HepG2 (cell line): Measurements from ENCODE around the gene AADACL4. TPM values are rescaled to one million over a fixed set of nuclear protein-coding genes. Genes with fewer than 3 reads are reported as not detected.
A peak's percentile ranks its signal among the peaks of the same experiment; 100 is the strongest.

ENCODE experiments used
- BRCA1 ChIP-seq: sonication (generic); formaldehyde crosslinking; IDR thresholded peaks from 2 replicates; pipeline ENCODE4 v1.4.0; 2020; ENCODE audit warnings: missing genetic modification reagents
- FOSL2 ChIP-seq: sonication (generic); formaldehyde crosslinking; IDR thresholded peaks from 2 replicates; pipeline ENCODE4 v1.4.0; 2020; ENCODE audit warnings: missing genetic modification reagents
- HHEX ChIP-seq: IDR thresholded peaks from 2 replicates; pipeline ENCODE4 v1.6.1; 2016; ENCODE audit warnings: control low read depth
- KLF12 ChIP-seq: sonication (generic); formaldehyde crosslinking; IDR thresholded peaks from 2 replicates; pipeline ENCODE4 v1.4.0; 2020; ENCODE audit warnings: missing genetic modification reagents, borderline replicate concordance
- MXI1 ChIP-seq: IDR thresholded peaks from 3 replicates; pipeline ENCODE4 v1.6.1; 2012; ENCODE audit warnings: low read depth, low read length, inconsistent platforms, borderline replicate concordance
- PRPF4 ChIP-seq: fragments of 200-400 bp; formaldehyde crosslinking; IDR thresholded peaks from 2 replicates; pipeline ENCODE4 v1.6.1; 2016; ENCODE audit warnings: low read length, low read depth; ENCODE audit not compliant: poor library complexity, severe bottlenecking
- SSRP1 ChIP-seq: IDR thresholded peaks from 2 replicates; pipeline ENCODE4 v1.6.1; 2016; ENCODE audit warnings: control low read depth
- STAT5B ChIP-seq: sonication (generic); formaldehyde crosslinking; IDR thresholded peaks from 2 replicates; pipeline ENCODE4 v1.4.0; 2020; ENCODE audit warnings: missing genetic modification reagents
- ZFP36L1 ChIP-seq: sonication (generic); formaldehyde crosslinking; IDR thresholded peaks from 2 replicates; pipeline ENCODE4 v1.8.0; 2022; ENCODE audit warnings: mild to moderate bottlenecking, missing genetic modification reagents, moderate library complexity
- ZNF143 ChIP-seq: sonication (generic); formaldehyde crosslinking; IDR thresholded peaks from 2 replicates; pipeline ENCODE4 v1.4.0; 2020; ENCODE audit warnings: missing genetic modification reagents
- ZNF737 ChIP-seq: sonication (generic); formaldehyde crosslinking; IDR thresholded peaks from 2 replicates; pipeline ENCODE4 v1.5.0; 2020; ENCODE audit warnings: missing genetic modification reagents, mild to moderate bottlenecking, borderline replicate concordance
- polyA plus RNA-seq, 8 experiments: library from polyadenylated mRNA; depleted of rRNA in 3 of 8; stranded (reverse) in 7 of 8; unstranded in 1 of 8; fragments of >200 nt; fragmentation: Illumina TruSeq in 4 of 8; extraction: Trizol in 4 of 8; gene quantifications; 2 replicates each; pipeline versions ENCODE4 v1.2.1 to v1.2.3, GENCODE V29; 2011 to 2016; ENCODE audit warnings: low read depth in 4 of 8, missing spikeins in 1 of 8, mixed read lengths in 1 of 8; ENCODE audit not compliant: insufficient read depth in 1 of 8
- total RNA-seq, 5 experiments: library from RNA; depleted of rRNA; stranded (reverse); fragments of >200 nt; fragmentation: Illumina TruSeq; extraction: Trizol; gene quantifications; 2 replicates each; pipeline ENCODE4 v1.2.3, GENCODE V29; 2016; ENCODE audit warnings: low read depth in 1 of 5
- TF ChIP-seq, protein P1 (sequence below), 2 experiments: fragments of 450-650 bp in 1 of 2; sonication (generic) in 1 of 2; formaldehyde crosslinking in 1 of 2; IDR thresholded peaks; 2 replicates each; pipeline versions ENCODE4 v1.6.1 to v1.8.0; 2016 to 2022; ENCODE audit warnings: antibody characterized with exemption in 1 of 2, mild to moderate bottlenecking in 1 of 2, missing genetic modification reagents in 1 of 2
- TF ChIP-seq, protein P2 (sequence below): sonication (generic); formaldehyde crosslinking; IDR thresholded peaks from 2 replicates; pipeline ENCODE4 v1.4.0; 2020; ENCODE audit warnings: missing genetic modification reagents
- TF ChIP-seq, protein P3 (sequence below): sonication (generic); formaldehyde crosslinking; IDR thresholded peaks from 2 replicates; pipeline ENCODE4 v1.8.0; 2022; ENCODE audit warnings: missing genetic modification reagents, mild to moderate bottlenecking, inconsistent platforms, borderline replicate concordance
- TF ChIP-seq, protein P4 (sequence below): sonication (generic); formaldehyde crosslinking; IDR thresholded peaks from 2 replicates; pipeline ENCODE4 v1.8.1; 2023; ENCODE audit warnings: mild to moderate bottlenecking, missing genetic modification reagents

The AADACL4 gene
- total and polyA plus RNA-seq, 2 of the 13 experiments (the other 11 are each of a cell fraction or from before 2014, with no cell fraction given) = not detected

DNA sequence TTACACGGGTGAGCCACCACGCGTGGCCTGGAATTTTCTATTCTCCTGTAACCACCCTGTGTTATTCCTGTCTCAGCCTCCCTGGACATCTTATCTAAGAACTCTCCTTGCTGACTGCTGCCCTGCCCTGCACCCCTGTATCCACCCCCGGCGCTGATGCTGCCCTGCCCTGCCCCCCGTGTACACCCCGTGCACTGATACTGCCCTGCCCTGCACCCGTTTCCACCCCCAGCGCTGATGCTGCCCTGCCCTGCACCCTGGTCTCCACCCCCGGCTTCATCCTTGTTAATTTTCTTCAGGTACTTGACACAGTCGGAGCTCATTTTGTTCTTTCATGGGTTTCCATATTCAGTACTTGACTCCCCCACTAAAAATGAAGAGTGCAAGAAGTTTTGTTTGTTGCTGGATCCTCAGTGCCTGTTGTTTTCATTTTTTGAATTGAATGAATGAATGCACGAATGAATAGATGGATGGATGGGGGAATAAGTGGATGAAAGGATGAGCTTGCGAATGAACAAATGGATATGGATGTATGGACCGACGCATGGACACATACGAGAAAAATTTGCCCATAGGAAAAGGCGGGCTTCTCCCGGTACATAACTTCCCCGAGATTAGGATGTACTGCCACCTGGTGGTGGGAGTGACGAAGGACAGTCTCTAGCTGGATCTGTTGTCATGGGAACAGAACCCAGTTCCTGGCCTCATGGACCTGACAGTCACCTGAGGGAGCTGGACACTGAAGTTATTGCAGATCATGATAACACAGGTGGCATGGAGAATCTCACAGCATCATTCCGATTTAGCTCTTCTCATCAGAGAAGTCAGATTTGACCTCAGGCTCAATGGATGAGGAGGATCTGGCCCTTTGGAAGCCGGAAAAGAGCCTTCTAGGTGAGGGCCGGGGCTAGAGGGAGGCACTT lies 14.9 kb downstream of the AADACL4 start (continued):
- TF ChIP-seq, protein P1, sequence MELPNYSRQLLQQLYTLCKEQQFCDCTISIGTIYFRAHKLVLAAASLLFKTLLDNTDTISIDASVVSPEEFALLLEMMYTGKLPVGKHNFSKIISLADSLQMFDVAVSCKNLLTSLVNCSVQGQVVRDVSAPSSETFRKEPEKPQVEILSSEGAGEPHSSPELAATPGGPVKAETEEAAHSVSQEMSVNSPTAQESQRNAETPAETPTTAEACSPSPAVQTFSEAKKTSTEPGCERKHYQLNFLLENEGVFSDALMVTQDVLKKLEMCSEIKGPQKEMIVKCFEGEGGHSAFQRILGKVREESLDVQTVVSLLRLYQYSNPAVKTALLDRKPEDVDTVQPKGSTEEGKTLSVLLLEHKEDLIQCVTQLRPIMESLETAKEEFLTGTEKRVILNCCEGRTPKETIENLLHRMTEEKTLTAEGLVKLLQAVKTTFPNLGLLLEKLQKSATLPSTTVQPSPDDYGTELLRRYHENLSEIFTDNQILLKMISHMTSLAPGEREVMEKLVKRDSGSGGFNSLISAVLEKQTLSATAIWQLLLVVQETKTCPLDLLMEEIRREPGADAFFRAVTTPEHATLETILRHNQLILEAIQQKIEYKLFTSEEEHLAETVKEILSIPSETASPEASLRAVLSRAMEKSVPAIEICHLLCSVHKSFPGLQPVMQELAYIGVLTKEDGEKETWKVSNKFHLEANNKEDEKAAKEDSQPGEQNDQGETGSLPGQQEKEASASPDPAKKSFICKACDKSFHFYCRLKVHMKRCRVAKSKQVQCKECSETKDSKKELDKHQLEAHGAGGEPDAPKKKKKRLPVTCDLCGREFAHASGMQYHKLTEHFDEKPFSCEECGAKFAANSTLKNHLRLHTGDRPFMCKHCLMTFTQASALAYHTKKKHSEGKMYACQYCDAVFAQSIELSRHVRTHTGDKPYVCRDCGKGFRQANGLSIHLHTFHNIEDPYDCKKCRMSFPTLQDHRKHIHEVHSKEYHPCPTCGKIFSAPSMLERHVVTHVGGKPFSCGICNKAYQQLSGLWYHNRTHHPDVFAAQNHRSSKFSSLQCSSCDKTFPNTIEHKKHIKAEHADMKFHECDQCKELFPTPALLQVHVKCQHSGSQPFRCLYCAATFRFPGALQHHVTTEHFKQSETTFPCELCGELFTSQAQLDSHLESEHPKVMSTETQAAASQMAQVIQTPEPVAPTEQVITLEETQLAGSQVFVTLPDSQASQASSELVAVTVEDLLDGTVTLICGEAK (IDR thresholded peaks at IDR 0.05) = no peak
- TF ChIP-seq, protein P1 (CRISPR knock-in tag; IDR thresholded peaks at IDR 0.05) = no peak
- TF ChIP-seq FOSL2 (0 out of 2 replicates have a peak, but pooled peaks have one; percentile 18), HHEX (no peak), ZNF737 (CRISPR knock-in tag) (no peak), ZFP36L1 (no peak), ZNF143 (CRISPR knock-in tag) (no peak), PRPF4 (no peak), KLF12 (CRISPR knock-in tag) (no peak), SSRP1 (CRISPR knock-in tag) (no peak), MXI1 (peak; percentile 79; the same call in 1 of the 3 replicates), STAT5B (no peak), BRCA1 (CRISPR knock-in tag) (no peak)
- TF ChIP-seq, protein P2, sequence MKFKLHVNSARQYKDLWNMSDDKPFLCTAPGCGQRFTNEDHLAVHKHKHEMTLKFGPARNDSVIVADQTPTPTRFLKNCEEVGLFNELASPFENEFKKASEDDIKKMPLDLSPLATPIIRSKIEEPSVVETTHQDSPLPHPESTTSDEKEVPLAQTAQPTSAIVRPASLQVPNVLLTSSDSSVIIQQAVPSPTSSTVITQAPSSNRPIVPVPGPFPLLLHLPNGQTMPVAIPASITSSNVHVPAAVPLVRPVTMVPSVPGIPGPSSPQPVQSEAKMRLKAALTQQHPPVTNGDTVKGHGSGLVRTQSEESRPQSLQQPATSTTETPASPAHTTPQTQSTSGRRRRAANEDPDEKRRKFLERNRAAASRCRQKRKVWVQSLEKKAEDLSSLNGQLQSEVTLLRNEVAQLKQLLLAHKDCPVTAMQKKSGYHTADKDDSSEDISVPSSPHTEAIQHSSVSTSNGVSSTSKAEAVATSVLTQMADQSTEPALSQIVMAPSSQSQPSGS (CRISPR knock-in tag) = no peak
- TF ChIP-seq, protein P3, sequence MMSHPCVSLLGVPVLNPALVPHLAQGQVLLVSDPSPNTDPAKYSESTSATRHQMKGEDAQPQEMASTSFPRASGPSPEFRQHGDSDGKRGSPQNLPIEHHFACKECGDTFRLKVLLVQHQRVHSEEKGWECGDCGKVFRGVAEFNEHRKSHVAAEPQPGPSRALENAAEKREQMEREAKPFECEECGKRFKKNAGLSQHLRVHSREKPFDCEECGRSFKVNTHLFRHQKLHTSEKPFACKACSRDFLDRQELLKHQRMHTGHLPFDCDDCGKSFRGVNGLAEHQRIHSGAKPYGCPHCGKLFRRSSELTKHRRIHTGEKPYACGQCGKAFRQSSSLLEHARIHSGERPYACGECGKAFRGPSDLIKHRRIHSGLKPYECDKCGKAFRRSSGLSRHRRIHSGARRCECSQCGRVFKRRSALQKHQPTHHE (CRISPR knock-in tag) = no peak
- TF ChIP-seq, protein P4, sequence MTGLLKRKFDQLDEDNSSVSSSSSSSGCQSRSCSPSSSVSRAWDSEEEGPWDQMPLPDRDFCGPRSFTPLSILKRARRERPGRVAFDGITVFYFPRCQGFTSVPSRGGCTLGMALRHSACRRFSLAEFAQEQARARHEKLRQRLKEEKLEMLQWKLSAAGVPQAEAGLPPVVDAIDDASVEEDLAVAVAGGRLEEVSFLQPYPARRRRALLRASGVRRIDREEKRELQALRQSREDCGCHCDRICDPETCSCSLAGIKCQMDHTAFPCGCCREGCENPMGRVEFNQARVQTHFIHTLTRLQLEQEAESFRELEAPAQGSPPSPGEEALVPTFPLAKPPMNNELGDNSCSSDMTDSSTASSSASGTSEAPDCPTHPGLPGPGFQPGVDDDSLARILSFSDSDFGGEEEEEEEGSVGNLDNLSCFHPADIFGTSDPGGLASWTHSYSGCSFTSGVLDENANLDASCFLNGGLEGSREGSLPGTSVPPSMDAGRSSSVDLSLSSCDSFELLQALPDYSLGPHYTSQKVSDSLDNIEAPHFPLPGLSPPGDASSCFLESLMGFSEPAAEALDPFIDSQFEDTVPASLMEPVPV (CRISPR knock-in tag) = no peak
